Measurements from ENCODE around the gene GLYR1. TPM values are rescaled to one million over a fixed set of nuclear protein-coding genes. Genes with fewer than 3 reads are reported as not detected.

The GLYR1 gene
- total RNA-seq, 1 donor from 2014 or later: 51.6 TPM

- H3K9me3 ChIP-seq: no peaks in the 10 kb centered on the region
- intact Hi-C loops (cut with DNase I): no loop called here
- H3K4me1 ChIP-seq: no peaks in the 10 kb centered on the region
- H3K4me3 ChIP-seq: no peak overlapping the region
- no peak for DNase-seq (ENCODE audit: extremely low spot score in 2 of 2)
- no peak overlapping the region for H3K27ac ChIP-seq
- no peaks in the 10 kb centered on the region for H3K27me3 ChIP-seq
- H3K36me3 ChIP-seq: peaks cover 0 to 55% of the 10 kb centered on the region in 2 donors
- TF ChIP-seq CTCF (IDR thresholded peaks at IDR 0.05): no peak
- TF ChIP-seq POLR2AphosphoS5 (IDR thresholded peaks at IDR 0.05; ENCODE audit: insufficient read depth in 1 of 2, low read depth in 1 of 2): no peak
- TF ChIP-seq POLR2A (IDR thresholded peaks at IDR 0.05): no peak
These were observed 16.7 kb downstream of the GLYR1 start for GRCh38 chr16:4830408-4830807.

- Histone ChIP-seq H3K27ac (no peak overlapping the region), H3K36me3 (peaks cover 0 to 57% of the 10 kb centered on the region in 2 donors), H3K9me3 (no peaks in the 10 kb centered on the region), H3K4me3 (no peak overlapping the region), H3K27me3 (no peaks in the 10 kb centered on the region), H3K4me1 (no peaks in the 10 kb centered on the region)
- intact Hi-C loops (cut with DNase I): no loop called here
- no peak for DNase-seq (ENCODE audit: extremely low spot score in 2 of 2)
- TF ChIP-seq POLR2AphosphoS5 (IDR thresholded peaks at IDR 0.05; ENCODE audit: insufficient read depth in 1 of 2, low read depth in 1 of 2): no peak
- TF ChIP-seq CTCF (IDR thresholded peaks at IDR 0.05): no peak
These were observed 18.3 kb downstream of the GLYR1 start for GRCh38 chr16:4828567-4829321.

GRCh38 chr16:4826980-4827379, 20.1 kb downstream of the GLYR1 start:
- no peaks in the 10 kb centered on the region for H3K4me1 ChIP-seq
- H3K9me3 ChIP-seq: no peaks in the 10 kb centered on the region
- H3K27me3 ChIP-seq: no peaks in the 10 kb centered on the region
- intact Hi-C loops (cut with DNase I): no loop called here
- no peak for TF ChIP-seq POLR2A (IDR thresholded peaks at IDR 0.05)
- TF ChIP-seq CTCF (IDR thresholded peaks at IDR 0.05): no peak
- TF ChIP-seq POLR2AphosphoS5 (IDR thresholded peaks at IDR 0.05; ENCODE audit: insufficient read depth in 1 of 2, low read depth in 1 of 2): no peak
- no peak for DNase-seq (ENCODE audit: extremely low spot score in 2 of 2)
- H3K4me3 ChIP-seq: no peak overlapping the region
- H3K27ac ChIP-seq: no peak overlapping the region
- H3K36me3 ChIP-seq: peaks cover 0 to 69% of the 10 kb centered on the region in 2 donors

- Histone ChIP-seq H3K9me3 (no peaks in the 10 kb centered on the region), H3K4me3 (no peak overlapping the region), H3K27ac (no peak overlapping the region), H3K36me3 (peaks cover 0 to 69% of the 10 kb centered on the region in 2 donors), H3K27me3 (no peaks in the 10 kb centered on the region), H3K4me1 (no peaks in the 10 kb centered on the region)
- intact Hi-C loops (cut with DNase I): no loop called here
- TF ChIP-seq POLR2A (IDR thresholded peaks at IDR 0.05) (no peak), CTCF (IDR thresholded peaks at IDR 0.05) (no peak), POLR2AphosphoS5 (IDR thresholded peaks at IDR 0.05; ENCODE audit: insufficient read depth in 1 of 2, low read depth in 1 of 2) (no peak)
- no peak for DNase-seq (ENCODE audit: extremely low spot score in 2 of 2)
These were observed 20.6 kb downstream of the GLYR1 start for GRCh38 chr16:4826526-4826925.

- Histone ChIP-seq H3K4me1 (no peaks in the 10 kb centered on the region), H3K4me3 (no peak overlapping the region), H3K36me3 (peaks cover 0 to 69% of the 10 kb centered on the region in 2 donors), H3K27me3 (no peaks in the 10 kb centered on the region), H3K9me3 (no peaks in the 10 kb centered on the region), H3K27ac (no peak overlapping the region)
- DNase-seq (ENCODE audit: extremely low spot score in 2 of 2): no peak
- TF ChIP-seq POLR2A (IDR thresholded peaks at IDR 0.05): no peak
- no peak for TF ChIP-seq CTCF (IDR thresholded peaks at IDR 0.05)
- no peak for TF ChIP-seq POLR2AphosphoS5 (IDR thresholded peaks at IDR 0.05; ENCODE audit: insufficient read depth in 1 of 2, low read depth in 1 of 2)
- intact Hi-C loops (cut with DNase I): no loop called here
These were observed 21.9 kb downstream of the GLYR1 start for GRCh38 chr16:4825196-4825595.

Measured in vagina (tissue), 2 donors.